ENCODE results near the gene EIF1AD.
"Not testable (repeated sequence)": the region's sequence is repeated elsewhere in the genome, so short reads cannot be mapped to it uniquely, and the experiment has no call there.

The EIF1AD gene

GRCh38 chr11:66026017-66026529 is 24.1 kb upstream of the EIF1AD start, which contains the start of gene CATSPER1:
Gene CATSPER1 (minus strand): TSS chr11:66026479. CDS start chr11:66026379, 100 bp downstream.
- Histone ChIP-seq H2AK5ac (ENCODE audit: low read length, severe bottlenecking) (no peak within 1 kb of the TSS), H3K4me3 (ENCODE audit: insufficient read depth in 1 of 2, low read depth in 1 of 2, low read length in 2 of 2) (no peak within 1 kb of the TSS), H2BK120ac (ENCODE audit: low read depth, low read length) (no peak within 1 kb of the TSS), H3K9me3 (ENCODE audit: control insufficient read depth, low read length) (no peaks in the 10 kb centered on the region), H3K9ac (ENCODE audit: low read length) (no peak within 1 kb of the TSS), H2BK12ac (ENCODE audit: low read length in 2 of 2) (no peak within 1 kb of the TSS), H4K8ac (ENCODE audit: low read length) (no peak within 1 kb of the TSS), H3K18ac (ENCODE audit: low read depth in 1 of 2, low read length in 2 of 2) (no peak within 1 kb of the TSS), H3K27ac (ENCODE audit: low read length, poor library complexity, severe bottlenecking) (no peak within 1 kb of the TSS), H3K4me2 (ENCODE audit: low read length, poor library complexity, severe bottlenecking) (no peak within 1 kb of the TSS), H3K14ac (ENCODE audit: low read length in 2 of 2) (no peak within 1 kb of the TSS), H3K23ac (ENCODE audit: low read length in 2 of 2) (no peak within 1 kb of the TSS), H3K36me3 (ENCODE audit: control insufficient read depth in 1 of 2, insufficient read depth in 2 of 2, low read depth in 1 of 2, low read length in 2 of 2) (no peaks in the 10 kb centered on the region), H3K79me1 (replicated peaks; ENCODE audit: low read length, poor library complexity, severe bottlenecking) (no peaks in the 10 kb centered on the region), H2BK15ac (ENCODE audit: low read depth, poor library complexity, severe bottlenecking) (no peak within 1 kb of the TSS), H3K27me3 (ENCODE audit: control insufficient read depth in 1 of 2, insufficient read depth in 1 of 2, low read length in 2 of 2) (peaks cover 0 to 23% of the 10 kb centered on the region in 2 experiments), H4K91ac (ENCODE audit: low read length) (peak within 1 kb of the TSS; percentile 20), H3K4ac (ENCODE audit: low read depth in 1 of 2, low read length in 2 of 2) (no peak within 1 kb of the TSS), H2BK5ac (ENCODE audit: low read depth, low read length, poor library complexity, severe bottlenecking) (no peak within 1 kb of the TSS), H2AFZ (ENCODE audit: low read depth, low read length) (no peak within 1 kb of the TSS), H3K4me1 (ENCODE audit: control insufficient read depth, insufficient read depth, low read depth, low read length) (peaks cover 10% of the 10 kb centered on the region)
- no peak for DNase-seq
- WGBS: 92% methylated on average over 18 of the region's 18 CpGs

GRCh38 chr11:66023186-66023440 is 21.2 kb upstream of the EIF1AD start:
- H3K18ac ChIP-seq (ENCODE audit: low read depth in 1 of 2, low read length in 2 of 2); H2BK12ac ChIP-seq (ENCODE audit: low read length in 2 of 2); H3K4me3 ChIP-seq (ENCODE audit: insufficient read depth in 1 of 2, low read depth in 1 of 2, low read length in 2 of 2); H3K9ac ChIP-seq (ENCODE audit: low read length); H3K14ac ChIP-seq (ENCODE audit: low read length in 2 of 2); H3K79me1 ChIP-seq (replicated peaks; ENCODE audit: low read length, poor library complexity, severe bottlenecking); H3K27ac ChIP-seq (ENCODE audit: low read length, poor library complexity, severe bottlenecking); H3K4me2 ChIP-seq (ENCODE audit: low read length, poor library complexity, severe bottlenecking); H2BK15ac ChIP-seq (ENCODE audit: low read depth, poor library complexity, severe bottlenecking); DNase-seq; H3K9me3 ChIP-seq (ENCODE audit: control insufficient read depth, low read length); H2BK5ac ChIP-seq (ENCODE audit: low read depth, low read length, poor library complexity, severe bottlenecking); H4K8ac ChIP-seq (ENCODE audit: low read length); H2BK120ac ChIP-seq (ENCODE audit: low read depth, low read length); H3K36me3 ChIP-seq (ENCODE audit: control insufficient read depth in 1 of 2, insufficient read depth in 2 of 2, low read depth in 1 of 2, low read length in 2 of 2); H3K23ac ChIP-seq (ENCODE audit: low read length in 2 of 2); H4K91ac ChIP-seq (ENCODE audit: low read length); H2AK5ac ChIP-seq (ENCODE audit: low read length, severe bottlenecking); H3K4ac ChIP-seq (ENCODE audit: low read depth in 1 of 2, low read length in 2 of 2); H2AFZ ChIP-seq (ENCODE audit: low read depth, low read length): not testable (repeated sequence)
- 76% methylated on average over 5 of the region's 5 CpGs for WGBS
- peaks cover 0 to 20% of the 10 kb centered on the region in 2 experiments for H3K27me3 ChIP-seq (ENCODE audit: control insufficient read depth in 1 of 2, insufficient read depth in 1 of 2, low read length in 2 of 2)
- H3K4me1 ChIP-seq (ENCODE audit: control insufficient read depth, insufficient read depth, low read depth, low read length): peaks cover 16% of the 10 kb centered on the region

GRCh38 chr11:66022401-66023185 is 20.6 kb upstream of the EIF1AD start:
- peak; percentile 65 for DNase-seq
- peak overlapping the region; percentile 59 for H2AFZ ChIP-seq (ENCODE audit: low read depth, low read length)
- no peak overlapping the region for H2BK15ac ChIP-seq (ENCODE audit: low read depth, poor library complexity, severe bottlenecking)
- H2BK5ac ChIP-seq (ENCODE audit: low read depth, low read length, poor library complexity, severe bottlenecking): no peak overlapping the region
- no peak overlapping the region for H4K91ac ChIP-seq (ENCODE audit: low read length)
- peaks cover 16% of the 10 kb centered on the region for H3K4me1 ChIP-seq (ENCODE audit: control insufficient read depth, insufficient read depth, low read depth, low read length)
- WGBS: 27% methylated on average over 46 of the region's 46 CpGs
- no peak overlapping the region for H2AK5ac ChIP-seq (ENCODE audit: low read length, severe bottlenecking)
- H3K9ac ChIP-seq (ENCODE audit: low read length): peak overlapping the region; percentile 78
- H3K27me3 ChIP-seq (ENCODE audit: control insufficient read depth in 1 of 2, insufficient read depth in 1 of 2, low read length in 2 of 2): peaks cover 0 to 15% of the 10 kb centered on the region in 2 experiments
- no peak overlapping the region for H3K27ac ChIP-seq (ENCODE audit: low read length, poor library complexity, severe bottlenecking)
- H3K23ac ChIP-seq (ENCODE audit: low read length in 2 of 2): no peak overlapping the region
- no peak overlapping the region for H2BK12ac ChIP-seq (ENCODE audit: low read length in 2 of 2)
- H3K36me3 ChIP-seq (ENCODE audit: control insufficient read depth in 1 of 2, insufficient read depth in 2 of 2, low read depth in 1 of 2, low read length in 2 of 2): no peaks in the 10 kb centered on the region
- H3K4me2 ChIP-seq (ENCODE audit: low read length, poor library complexity, severe bottlenecking): peak overlapping the region; percentile 73
- H3K4ac ChIP-seq (ENCODE audit: low read depth in 1 of 2, low read length in 2 of 2): no peak overlapping the region
- H2BK120ac ChIP-seq (ENCODE audit: low read depth, low read length): no peak overlapping the region
- no peak overlapping the region for H3K14ac ChIP-seq (ENCODE audit: low read length in 2 of 2)
- H3K9me3 ChIP-seq (ENCODE audit: control insufficient read depth, low read length): no peaks in the 10 kb centered on the region
- H3K4me3 ChIP-seq (ENCODE audit: insufficient read depth in 1 of 2, low read depth in 1 of 2, low read length in 2 of 2): peak overlapping the region in 1 of 2 experiments; percentile 61
- H3K79me1 ChIP-seq (replicated peaks; ENCODE audit: low read length, poor library complexity, severe bottlenecking): no peaks in the 10 kb centered on the region
- H3K18ac ChIP-seq (ENCODE audit: low read depth in 1 of 2, low read length in 2 of 2): no peak overlapping the region
- H4K8ac ChIP-seq (ENCODE audit: low read length): peak overlapping the region; percentile 94

DNA sequence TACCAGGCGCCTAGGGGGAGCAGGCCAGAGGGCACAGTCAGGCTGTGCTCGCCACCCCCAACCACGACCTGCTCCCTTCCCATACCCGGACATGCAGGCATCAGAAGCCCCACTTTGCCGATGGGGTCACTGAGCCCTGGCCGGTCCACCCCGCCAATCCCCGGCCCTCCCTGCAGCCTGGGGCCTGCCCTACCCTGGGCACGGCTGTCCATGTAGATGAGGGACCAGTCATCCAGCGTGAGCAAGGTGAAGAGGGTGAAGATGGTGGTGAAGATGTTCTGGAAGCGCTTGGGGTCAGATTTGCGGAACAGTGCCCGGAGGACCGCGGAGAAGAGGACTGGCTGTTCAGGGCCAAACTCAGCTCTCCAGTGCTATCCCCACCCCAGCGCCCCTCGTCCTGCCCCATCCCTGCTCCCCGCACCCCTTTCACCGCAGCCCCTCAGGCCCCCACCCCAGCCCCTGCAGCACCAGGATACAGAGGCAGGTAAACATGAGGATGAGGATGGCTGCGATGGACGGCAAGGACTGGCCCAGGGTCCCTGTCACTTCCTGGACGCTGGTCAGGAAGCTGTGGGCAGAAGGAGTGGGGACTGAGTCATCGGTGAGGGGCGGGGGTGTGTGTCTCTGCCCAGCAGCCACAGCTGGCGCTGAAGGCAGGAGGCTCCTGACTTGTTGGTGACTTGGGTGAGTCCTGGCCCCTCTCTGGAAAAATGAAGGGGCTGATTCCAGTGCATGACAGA is 18.8 kb upstream of the EIF1AD start:
- H4K91ac ChIP-seq (ENCODE audit: low read length): peak overlapping the region; percentile 74
- H3K9ac ChIP-seq (ENCODE audit: low read length): peak overlapping the region; percentile 32
- no peak overlapping the region for H2BK15ac ChIP-seq (ENCODE audit: low read depth, poor library complexity, severe bottlenecking)
- H3K18ac ChIP-seq (ENCODE audit: low read depth in 1 of 2, low read length in 2 of 2): peak overlapping the region; percentile 14 to 83
- H3K4me2 ChIP-seq (ENCODE audit: low read length, poor library complexity, severe bottlenecking): no peak overlapping the region
- no peak overlapping the region for H3K23ac ChIP-seq (ENCODE audit: low read length in 2 of 2)
- H2BK12ac ChIP-seq (ENCODE audit: low read length in 2 of 2): peak overlapping the region; percentile 29 to 84
- H3K9me3 ChIP-seq (ENCODE audit: control insufficient read depth, low read length): no peaks in the 10 kb centered on the region
- no peak overlapping the region for H3K4me3 ChIP-seq (ENCODE audit: insufficient read depth in 1 of 2, low read depth in 1 of 2, low read length in 2 of 2)
- H3K27me3 ChIP-seq (ENCODE audit: control insufficient read depth in 1 of 2, insufficient read depth in 1 of 2, low read length in 2 of 2): peaks cover 0 to 14% of the 10 kb centered on the region in 2 experiments
- peak; percentile 85 for DNase-seq
- H2AK5ac ChIP-seq (ENCODE audit: low read length, severe bottlenecking): no peak overlapping the region
- H3K14ac ChIP-seq (ENCODE audit: low read length in 2 of 2): peak overlapping the region in 1 of 2 experiments; percentile 80
- peak overlapping the region; percentile 77 for H4K8ac ChIP-seq (ENCODE audit: low read length)
- H3K79me1 ChIP-seq (replicated peaks; ENCODE audit: low read length, poor library complexity, severe bottlenecking): no peaks in the 10 kb centered on the region
- 61% methylated on average over 15 of the region's 25 CpGs for WGBS
- no peak overlapping the region for H3K27ac ChIP-seq (ENCODE audit: low read length, poor library complexity, severe bottlenecking)
- no peak overlapping the region for H2AFZ ChIP-seq (ENCODE audit: low read depth, low read length)
- peaks cover 20% of the 10 kb centered on the region for H3K4me1 ChIP-seq (ENCODE audit: control insufficient read depth, insufficient read depth, low read depth, low read length)
- peak overlapping the region in 1 of 2 experiments; percentile 60 for H3K4ac ChIP-seq (ENCODE audit: low read depth in 1 of 2, low read length in 2 of 2)
- H2BK120ac ChIP-seq (ENCODE audit: low read depth, low read length): no peak overlapping the region
- no peak overlapping the region for H2BK5ac ChIP-seq (ENCODE audit: low read depth, low read length, poor library complexity, severe bottlenecking)
- no peaks in the 10 kb centered on the region for H3K36me3 ChIP-seq (ENCODE audit: control insufficient read depth in 1 of 2, insufficient read depth in 2 of 2, low read depth in 1 of 2, low read length in 2 of 2)

Data from mesenchymal stem cell (in vitro differentiated cells and primary cell).